Neural crest cell (in vitro differentiated cells): ENCODE data around the gene ACD. TPM values are rescaled to one million over a fixed set of nuclear protein-coding genes. Genes with fewer than 3 reads are reported as not detected.

Source experiments
- DNase-seq: peaks from one replicate; pipeline ENCODE4 v3.0.0; 2021; ENCODE audit warnings: low read depth, mixed read lengths, low spot score
- H3K27ac Mint-ChIP-seq: one replicate; pipeline ENCODE4 v1.8.0; 2021; ENCODE audit warnings: mild to moderate bottlenecking, mixed read lengths; ENCODE audit not compliant: unreplicated experiment
- H3K27me3 Mint-ChIP-seq: 2 replicates; pipeline ENCODE4 v1.8.0; 2021; ENCODE audit warnings: low read depth, mild to moderate bottlenecking, mixed read lengths
- H3K36me3 Mint-ChIP-seq: 2 replicates; pipeline ENCODE4 v1.8.0; 2021; ENCODE audit warnings: low read depth, mild to moderate bottlenecking, mixed read lengths
- H3K4me1 Mint-ChIP-seq: 2 replicates; pipeline ENCODE4 v1.8.0; 2021; ENCODE audit warnings: mixed read lengths
- H3K4me3 Mint-ChIP-seq: one replicate; pipeline ENCODE4 v1.8.0; 2021; ENCODE audit warnings: mild to moderate bottlenecking, mixed read lengths
- H3K9me3 Mint-ChIP-seq: 2 replicates; pipeline ENCODE4 v1.8.0; 2021; ENCODE audit warnings: mixed read lengths
- total RNA-seq: library from RNA; stranded (reverse); gene quantifications from 2 replicates; pipeline ENCODE4 v1.2.1, GENCODE V29; 2021
- TF ChIP-seq, protein P1 (sequence below): fragments of 200-600 bp; sonication (generic); conservative IDR thresholded peaks from 2 replicates; pipeline ENCODE4 v1.5.0; 2021; ENCODE audit warnings: antibody characterized with exemption, mild to moderate bottlenecking

ACD gene
- total RNA-seq, 1 donor from 2014 or later = 39.3 TPM

DNA sequence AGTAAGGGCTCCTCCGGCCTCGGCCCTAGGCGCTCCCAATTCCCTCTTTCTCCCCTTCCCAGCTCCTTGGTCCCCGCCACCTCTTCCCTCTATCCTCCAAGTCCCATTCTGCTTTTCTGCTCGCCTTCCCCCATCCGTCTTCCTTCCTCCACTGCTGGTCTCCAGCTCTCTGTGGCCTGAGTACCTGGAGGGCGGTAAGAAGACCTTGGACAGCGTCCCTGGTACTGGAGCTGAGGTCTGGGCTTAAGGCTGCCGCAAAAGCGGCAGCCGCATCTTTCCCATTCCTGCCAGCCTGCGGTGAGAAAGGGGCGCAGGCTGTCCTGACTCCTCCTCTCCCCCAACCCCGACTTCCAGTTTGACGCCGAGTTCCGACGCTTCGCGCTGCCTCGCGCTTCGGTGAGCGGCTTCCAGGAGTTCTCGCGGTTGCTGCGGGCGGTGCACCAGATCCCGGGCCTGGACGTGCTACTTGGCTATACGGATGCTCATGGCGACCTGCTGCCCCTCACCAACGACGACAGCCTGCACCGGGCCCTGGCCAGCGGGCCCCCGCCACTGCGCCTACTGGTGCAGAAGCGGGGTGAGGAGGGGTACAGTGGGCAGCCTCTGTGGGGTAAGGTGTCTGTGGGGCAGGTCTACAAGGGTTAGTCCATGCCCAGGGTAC lies 1.2 kb upstream of the ACD start:
- DNase-seq = no peak
- H3K4me3 Mint-ChIP-seq = peak overlapping the region; percentile 94
- H3K27ac Mint-ChIP-seq = no peak overlapping the region
- H3K27me3 Mint-ChIP-seq = peaks cover 8% of the 10 kb centered on the region
- peaks cover 3% of the 10 kb centered on the region for H3K36me3 Mint-ChIP-seq
- TF ChIP-seq, protein P1, sequence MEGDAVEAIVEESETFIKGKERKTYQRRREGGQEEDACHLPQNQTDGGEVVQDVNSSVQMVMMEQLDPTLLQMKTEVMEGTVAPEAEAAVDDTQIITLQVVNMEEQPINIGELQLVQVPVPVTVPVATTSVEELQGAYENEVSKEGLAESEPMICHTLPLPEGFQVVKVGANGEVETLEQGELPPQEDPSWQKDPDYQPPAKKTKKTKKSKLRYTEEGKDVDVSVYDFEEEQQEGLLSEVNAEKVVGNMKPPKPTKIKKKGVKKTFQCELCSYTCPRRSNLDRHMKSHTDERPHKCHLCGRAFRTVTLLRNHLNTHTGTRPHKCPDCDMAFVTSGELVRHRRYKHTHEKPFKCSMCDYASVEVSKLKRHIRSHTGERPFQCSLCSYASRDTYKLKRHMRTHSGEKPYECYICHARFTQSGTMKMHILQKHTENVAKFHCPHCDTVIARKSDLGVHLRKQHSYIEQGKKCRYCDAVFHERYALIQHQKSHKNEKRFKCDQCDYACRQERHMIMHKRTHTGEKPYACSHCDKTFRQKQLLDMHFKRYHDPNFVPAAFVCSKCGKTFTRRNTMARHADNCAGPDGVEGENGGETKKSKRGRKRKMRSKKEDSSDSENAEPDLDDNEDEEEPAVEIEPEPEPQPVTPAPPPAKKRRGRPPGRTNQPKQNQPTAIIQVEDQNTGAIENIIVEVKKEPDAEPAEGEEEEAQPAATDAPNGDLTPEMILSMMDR = no peak
- H3K4me1 Mint-ChIP-seq = peaks cover 29% of the 10 kb centered on the region
- no peaks in the 10 kb centered on the region for H3K9me3 Mint-ChIP-seq

DNA sequence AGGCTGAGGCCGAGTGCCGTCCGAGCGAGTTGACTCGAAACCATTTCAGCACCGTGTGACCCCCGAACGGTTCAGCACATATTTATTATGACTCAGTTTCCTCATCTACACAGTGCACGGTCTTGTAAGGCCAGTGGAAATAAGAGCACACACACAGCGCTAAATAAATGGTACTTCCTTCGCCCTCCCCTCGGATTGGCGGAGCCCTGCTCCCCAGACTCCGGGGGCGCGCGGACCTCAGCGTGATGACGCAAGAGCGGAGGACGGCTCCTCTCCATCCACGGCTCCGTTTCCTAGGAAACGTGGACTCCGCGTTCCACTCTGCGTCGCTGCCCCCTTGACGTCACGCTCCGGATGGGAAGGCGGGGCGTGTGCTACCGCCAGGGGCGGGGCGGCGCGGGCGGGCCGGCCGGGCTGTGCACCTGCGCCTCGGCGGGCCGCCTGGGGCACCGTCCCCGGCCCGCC lies 536 bp upstream of the ACD start, which contains the start of gene PARD6A:
Gene PARD6A (plus strand): TSS at position 397 of the 465 bp plus-strand sequence. CDS start 79 bp downstream, outside the sequence.
- Mint-ChIP-seq H3K9me3 (no peaks in the 10 kb centered on the region), H3K4me3 (peak within 1 kb of the TSS; percentile 98), H3K36me3 (peaks cover 3% of the 10 kb centered on the region), H3K27me3 (peaks cover 12% of the 10 kb centered on the region), H3K27ac (peak within 1 kb of the TSS; percentile 96), H3K4me1 (peaks cover 27% of the 10 kb centered on the region)
- DNase-seq = peak; percentile 84
- TF ChIP-seq, protein P1 = no peak

DNA sequence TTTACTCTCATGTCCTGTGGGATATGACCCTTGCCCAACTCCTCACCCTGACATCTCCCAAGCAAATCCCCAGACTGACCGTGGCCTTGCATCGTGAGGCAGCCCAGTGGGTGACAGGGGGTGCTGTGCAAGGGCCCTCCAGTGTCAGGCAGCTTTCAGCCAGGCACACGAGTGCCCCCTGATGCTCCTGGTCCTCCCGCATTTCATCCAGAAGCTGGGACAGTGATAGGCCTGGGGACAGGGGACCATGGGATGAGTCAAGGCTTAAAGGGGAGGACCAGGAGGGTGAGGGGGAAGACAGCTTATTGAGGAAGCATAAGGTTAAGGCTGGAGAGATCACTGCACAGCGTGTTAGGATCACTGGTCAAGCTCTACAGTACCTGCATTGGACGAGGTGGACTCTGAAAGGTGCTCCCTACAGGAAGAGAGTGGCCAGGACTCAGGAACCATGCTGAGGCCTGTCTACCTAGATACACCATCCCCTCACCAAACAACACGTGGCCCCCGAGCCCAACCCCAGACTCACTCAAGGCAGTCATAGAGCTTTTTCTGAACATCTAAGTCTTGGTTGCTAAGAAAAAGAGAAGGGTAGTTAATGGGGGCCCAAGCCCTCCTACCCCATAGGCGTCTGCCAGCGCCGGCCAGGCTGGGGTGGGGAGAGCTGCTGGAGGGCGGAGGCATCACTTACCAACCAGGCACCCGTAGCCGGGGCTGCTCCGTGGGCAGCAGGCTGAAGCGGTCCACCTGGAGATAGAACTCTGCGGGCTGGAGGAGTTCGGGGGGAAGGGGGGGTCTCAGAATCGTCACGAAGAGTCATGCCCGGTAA lies 998 bp downstream of the ACD start:
- no peak for DNase-seq
- TF ChIP-seq, protein P1 = no peak
- H3K9me3 Mint-ChIP-seq = no peaks in the 10 kb centered on the region
- H3K36me3 Mint-ChIP-seq = peaks cover under 1% of the 10 kb centered on the region
- no peak overlapping the region for H3K27ac Mint-ChIP-seq
- H3K4me3 Mint-ChIP-seq = peak overlapping the region; percentile 98
- peaks cover 27% of the 10 kb centered on the region for H3K27me3 Mint-ChIP-seq
- H3K4me1 Mint-ChIP-seq = peaks cover 11% of the 10 kb centered on the region

DNA sequence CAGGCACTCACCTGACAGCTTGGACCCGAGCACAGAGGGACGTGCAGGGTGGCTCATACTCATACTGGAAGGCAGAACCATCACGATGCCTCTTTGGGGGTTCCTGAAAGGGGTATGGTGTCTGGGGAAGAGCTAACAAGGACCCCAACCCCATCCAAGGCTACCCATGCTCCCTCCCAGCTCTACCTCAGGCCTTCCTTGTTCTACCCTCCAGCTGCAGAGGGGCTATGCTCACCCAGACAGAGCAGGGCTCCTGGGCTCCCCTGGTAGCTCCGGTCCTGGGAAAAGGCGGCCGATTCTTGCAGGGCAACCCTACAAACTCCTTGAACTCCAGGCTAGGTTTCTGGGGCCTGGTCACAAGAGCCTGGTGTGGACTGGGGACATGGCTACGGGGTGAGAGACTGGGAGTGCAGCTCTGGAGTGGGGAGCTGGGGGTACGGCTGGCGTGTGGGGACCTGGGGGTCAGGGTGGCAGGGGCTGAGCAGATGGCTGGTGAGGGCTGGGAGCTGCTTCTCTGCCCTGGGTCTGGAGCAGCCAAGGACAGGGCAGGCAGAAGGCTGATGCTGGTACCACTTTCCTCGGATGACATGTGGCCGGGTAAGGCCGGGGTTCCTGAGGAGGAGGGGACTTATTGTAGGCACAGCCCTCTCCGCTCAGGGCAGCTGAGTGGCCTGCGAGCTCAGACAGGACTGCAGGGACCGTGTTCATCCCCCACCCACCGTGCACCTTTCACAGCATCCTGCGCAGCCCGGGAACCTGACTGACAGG lies 2.1 kb downstream of the ACD start:
- H3K4me3 Mint-ChIP-seq = peak overlapping the region; percentile 98
- no peak for DNase-seq
- H3K36me3 Mint-ChIP-seq = no peaks in the 10 kb centered on the region
- no peaks in the 10 kb centered on the region for H3K9me3 Mint-ChIP-seq
- TF ChIP-seq, protein P1 = no peak
- peaks cover 32% of the 10 kb centered on the region for H3K27me3 Mint-ChIP-seq
- peaks cover 14% of the 10 kb centered on the region for H3K4me1 Mint-ChIP-seq
- no peak overlapping the region for H3K27ac Mint-ChIP-seq

DNA sequence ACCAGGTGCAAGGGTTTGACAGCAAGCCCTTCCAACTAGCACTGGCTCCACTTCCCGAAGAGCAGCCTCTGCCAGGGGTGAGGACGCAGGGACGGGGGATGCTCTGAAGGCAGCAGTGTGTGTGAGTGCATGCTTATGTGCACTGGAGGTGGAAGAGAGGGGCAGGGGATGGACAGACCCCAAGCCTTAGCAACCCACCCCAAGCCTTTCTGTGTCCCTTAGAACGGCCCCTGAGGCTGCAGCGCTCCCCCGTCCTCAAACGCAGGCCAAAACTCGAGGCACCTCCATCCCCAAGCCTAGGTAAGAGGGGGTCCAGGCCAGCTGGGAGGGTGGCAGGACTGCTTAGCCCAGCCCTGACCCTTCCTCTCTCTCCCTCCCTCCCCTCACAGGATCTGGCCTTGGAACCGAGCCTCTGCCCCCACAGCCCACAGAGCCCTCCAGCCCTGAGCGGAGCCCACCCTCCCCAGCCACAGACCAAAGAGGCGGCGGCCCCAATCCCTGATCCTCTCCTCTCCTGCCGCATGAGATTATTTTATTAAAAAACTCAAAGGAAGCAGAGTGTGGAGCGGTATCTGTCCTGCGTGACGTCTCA lies 2.9 kb downstream of the ACD start:
- H3K36me3 Mint-ChIP-seq = no peaks in the 10 kb centered on the region
- DNase-seq = no peak
- TF ChIP-seq, protein P1 = no peak
- no peaks in the 10 kb centered on the region for H3K9me3 Mint-ChIP-seq
- H3K4me3 Mint-ChIP-seq = peak overlapping the region; percentile 75
- peaks cover 36% of the 10 kb centered on the region for H3K27me3 Mint-ChIP-seq
- H3K4me1 Mint-ChIP-seq = peaks cover 15% of the 10 kb centered on the region
- no peak overlapping the region for H3K27ac Mint-ChIP-seq
